Activated B cell treated with CpG ODN at 0.5 μM for 24 hours (primary cell): ENCODE data around the gene METAP1D. TPM values are rescaled to one million over a fixed set of nuclear protein-coding genes. Genes with fewer than 3 reads are reported as not detected.

Source experiments
- ATAC-seq: fragments of 200-7000 bp; cut with Tn5 transposase; one replicate; pipeline ENCODE4 v1.10.0; 2021; ENCODE audit warnings: low read depth, mild to moderate bottlenecking, moderate library complexity
- CTCF ChIA-PET: fragments of 350-600 bp; sonication (Branson Sonifier 250); formaldehyde crosslinking; loops from one replicate; lab custom pipeline; 2021; ENCODE audit warnings: antibody characterized with exemption; lab: Charles Lee
- POLR2A ChIA-PET: fragments of 350-600 bp; sonication (Branson Sonifier 250); formaldehyde crosslinking; loops from one replicate; lab custom pipeline; 2021; ENCODE audit warnings: antibody characterized with exemption; lab: Charles Lee
- DNase-seq: peaks from one replicate; pipeline ENCODE4 v3.0.0; 2022
- H3K27ac Mint-ChIP-seq: one replicate; pipeline ENCODE4 v1.8.0; 2020; ENCODE audit warnings: mixed read lengths
- H3K27me3 Mint-ChIP-seq: one replicate; pipeline ENCODE4 v1.8.0; 2021; ENCODE audit warnings: mixed read lengths
- H3K36me3 Mint-ChIP-seq: one replicate; pipeline ENCODE4 v1.8.0; 2021; ENCODE audit warnings: low read depth, mixed read lengths
- H3K4me1 Mint-ChIP-seq: one replicate; pipeline ENCODE4 v1.8.0; 2021; ENCODE audit warnings: mixed read lengths
- H3K4me3 Mint-ChIP-seq: one replicate; pipeline ENCODE4 v1.8.0; 2020; ENCODE audit warnings: mild to moderate bottlenecking, mixed read lengths
- H3K9me3 Mint-ChIP-seq: one replicate; pipeline ENCODE4 v1.8.0; 2020; ENCODE audit warnings: mixed read lengths
- CTCF ChIP-seq: fragments of 200-600 bp; IDR thresholded peaks from one replicate; pipeline ENCODE4 v1.8.0; 2022; ENCODE audit warnings: antibody characterized with exemption, mild to moderate bottlenecking
- intact Hi-C: fragments of 100-400 bp; cut with micrococcal nuclease; formaldehyde crosslinking; loops from one replicate; pipeline ENCODE4 v1.15.1; 2024
- total RNA-seq: library from RNA; stranded (reverse); gene quantifications from 2 replicates; pipeline ENCODE4 v1.2.3, GENCODE V29; 2022

Gene METAP1D
- total RNA-seq, 1 donor from 2014 or later = 13.7 TPM

GRCh38 chr2:172072303-172072702, 72.5 kb downstream of the METAP1D start:
- Mint-ChIP-seq H3K4me3 (no peak overlapping the region), H3K36me3 (peaks cover 6% of the 10 kb centered on the region), H3K9me3 (no peaks in the 10 kb centered on the region), H3K4me1 (no peaks in the 10 kb centered on the region), H3K27me3 (peaks cover 3% of the 10 kb centered on the region), H3K27ac (no peak overlapping the region)
- no peak for TF ChIP-seq CTCF
- ChIA-PET CTCF (no interaction called here), POLR2A (interaction anchor here (0.5 kb wide), 1 partner anchor 12 kb away, joined by 7 read pairs; no protein-coding TSS in a partner anchor)
- ATAC-seq (no peak), DNase-seq (no peak)
- intact Hi-C loops = loop anchor here (5.0 kb wide), 1 partner anchor 35 kb away; no protein-coding TSS in a partner anchor

DNA sequence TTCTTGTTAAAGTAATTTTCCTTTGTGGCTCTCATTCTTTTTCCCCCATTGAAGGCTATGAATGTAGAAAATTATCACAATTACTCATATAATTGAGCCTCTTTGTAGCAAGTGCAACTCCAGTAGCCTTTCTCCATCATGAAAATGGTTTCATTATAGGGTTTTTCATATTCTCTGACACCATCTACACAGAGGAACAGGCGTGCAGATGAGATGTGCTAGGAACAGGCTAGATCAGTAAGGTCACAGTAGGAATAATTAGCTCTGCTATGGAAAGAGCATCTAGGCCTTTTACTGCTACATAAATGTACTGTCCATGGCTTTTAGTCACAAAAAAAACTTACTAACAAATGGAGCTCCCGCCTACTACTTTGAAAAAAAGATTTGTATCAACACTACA, 73.0 kb downstream of the METAP1D start:
- TF ChIP-seq CTCF = no peak
- no peak overlapping the region for H3K27ac Mint-ChIP-seq
- CTCF ChIA-PET = no interaction called here
- intact Hi-C loops = loop anchor here (5.0 kb wide), 1 partner anchor 35 kb away; no protein-coding TSS in a partner anchor
- POLR2A ChIA-PET = no interaction called here
- H3K4me3 Mint-ChIP-seq = no peak overlapping the region
- no peaks in the 10 kb centered on the region for H3K4me1 Mint-ChIP-seq
- DNase-seq (no peak), ATAC-seq (no peak)
- H3K9me3 Mint-ChIP-seq = no peaks in the 10 kb centered on the region
- H3K36me3 Mint-ChIP-seq = peaks cover 6% of the 10 kb centered on the region
- H3K27me3 Mint-ChIP-seq = peaks cover 3% of the 10 kb centered on the region

- ChIA-PET POLR2A (no interaction called here), CTCF (no interaction called here)
- no peak for DNase-seq
- peaks cover 3% of the 10 kb centered on the region for H3K27me3 Mint-ChIP-seq
- TF ChIP-seq CTCF = no peak
- H3K4me1 Mint-ChIP-seq = no peaks in the 10 kb centered on the region
- H3K36me3 Mint-ChIP-seq = peaks cover 4% of the 10 kb centered on the region
- H3K4me3 Mint-ChIP-seq = no peak overlapping the region
- ATAC-seq = no peak
- no peak overlapping the region for H3K27ac Mint-ChIP-seq
- no peaks in the 10 kb centered on the region for H3K9me3 Mint-ChIP-seq
- intact Hi-C loops = loop anchor here (5.0 kb wide), 1 partner anchor 34 kb away; no protein-coding TSS in a partner anchor
These were observed 73.8 kb downstream of the METAP1D start for GRCh38 chr2:172073518-172073917.

GRCh38 chr2:172074254-172074653, 74.5 kb downstream of the METAP1D start:
- ChIA-PET POLR2A (no interaction called here), CTCF (no interaction called here)
- no peak for TF ChIP-seq CTCF
- Mint-ChIP-seq H3K9me3 (no peaks in the 10 kb centered on the region), H3K4me1 (no peaks in the 10 kb centered on the region), H3K27me3 (peaks cover 7% of the 10 kb centered on the region), H3K4me3 (no peak overlapping the region), H3K27ac (no peak overlapping the region), H3K36me3 (peaks cover 2% of the 10 kb centered on the region)
- ATAC-seq = no peak
- DNase-seq = no peak
- intact Hi-C loops = loop anchor here (5.0 kb wide), 1 partner anchor 33 kb away; no protein-coding TSS in a partner anchor

GRCh38 chr2:172079416-172079815, 79.7 kb downstream of the METAP1D start:
- no peaks in the 10 kb centered on the region for H3K36me3 Mint-ChIP-seq
- no peak overlapping the region for H3K27ac Mint-ChIP-seq
- ChIA-PET POLR2A (interaction anchor here (0.7 kb wide), 1 partner anchor 1272 kb away, joined by 3 read pairs; no protein-coding TSS in a partner anchor), CTCF (no interaction called here)
- H3K27me3 Mint-ChIP-seq = peaks cover 47% of the 10 kb centered on the region
- no peak for DNase-seq
- ATAC-seq = no peak
- H3K4me3 Mint-ChIP-seq = no peak overlapping the region
- intact Hi-C loops = no loop called here
- TF ChIP-seq CTCF = no peak
- peaks cover 5% of the 10 kb centered on the region for H3K9me3 Mint-ChIP-seq
- peaks cover 18% of the 10 kb centered on the region for H3K4me1 Mint-ChIP-seq
